ENCODE measurements around the gene BTBD17.

GRCh38 chr17:74325743-74326379 is 35.8 kb downstream of the BTBD17 start, which contains the start of gene KIF19:
- no peak for TF ChIP-seq RCOR1 (IDR thresholded peaks at IDR 0.05; ENCODE audit: low read depth, low read length)
- no peak for TF ChIP-seq ZC3H11A (IDR thresholded peaks at IDR 0.05)
- TF ChIP-seq SMC3 (IDR thresholded peaks at IDR 0.05): no peak
- no peak for TF ChIP-seq ZNF302 (CRISPR knock-in tag; IDR thresholded peaks at IDR 0.05)
- no peak for TF ChIP-seq POLR2A (IDR thresholded peaks at IDR 0.05; ENCODE audit: low read length)
- TF ChIP-seq CTCF (IDR thresholded peaks at IDR 0.05): no peak
- no peak for TF ChIP-seq PHF8 (IDR thresholded peaks at IDR 0.05; ENCODE audit: borderline replicate concordance, low read depth)
- no peak for TF ChIP-seq ZSCAN20 (CRISPR knock-in tag; IDR thresholded peaks at IDR 0.05)
- no peak for TF ChIP-seq JUNB (IDR thresholded peaks at IDR 0.05)
- no peak for TF ChIP-seq REST (IDR thresholded peaks at IDR 0.05)

All from A549 (cell line).